H1 (cell line): ENCODE results near the gene INPP4B. TPM values are rescaled to one million over a fixed set of nuclear protein-coding genes. Genes with fewer than 3 reads are reported as not detected.

Source experiments
- EP300 ChIP-seq, 2 experiments: IDR thresholded peaks; 1 replicate in 1 of 2; 2 replicates in 1 of 2; pipeline ENCODE4 v1.6.1; 2011 to 2012; ENCODE audit warnings: low read depth in 2 of 2, low read length in 2 of 2, mild to moderate bottlenecking in 2 of 2, borderline replicate concordance in 1 of 2, inconsistent platforms in 1 of 2, moderate library complexity in 1 of 2
- KDM1A ChIP-seq: fragments of 200-600, 300-600 bp; sonication (generic); IDR thresholded peaks from 2 replicates; pipeline ENCODE4 v1.7.1; 2016; ENCODE audit warnings: mild to moderate bottlenecking, low read length, borderline replicate concordance
- polyA plus RNA-seq, 7 experiments: library from polyadenylated mRNA; depleted of rRNA in 3 of 7; stranded (reverse) in 5 of 7; unstranded in 2 of 7; fragments of >200 nt in 5 of 7; fragments of 200-250 nt in 2 of 7; gene quantifications; 1 replicate in 5 of 7; 2 replicates in 1 of 7; 4 replicates in 1 of 7; pipeline versions ENCODE4 v1.2.1 to v1.2.3, GENCODE V29; 2011 to 2013; ENCODE audit warnings: missing spikeins in 2 of 7, mixed read lengths in 2 of 7
- total RNA-seq: library from RNA; stranded (reverse); fragmentation: NEBNext Ultra II Directional; extraction: Animal tissue kit (Norgen Biotek cat#: 25700); gene quantifications from 2 replicates; pipeline ENCODE4 v1.2.1, GENCODE V29; 2021

INPP4B gene
- total and polyA plus RNA-seq, 2 of the 8 experiments (the other 6 are each of a cell fraction or from before 2014, with no cell fraction given): 0.11 to 0.54 TPM

DNA sequence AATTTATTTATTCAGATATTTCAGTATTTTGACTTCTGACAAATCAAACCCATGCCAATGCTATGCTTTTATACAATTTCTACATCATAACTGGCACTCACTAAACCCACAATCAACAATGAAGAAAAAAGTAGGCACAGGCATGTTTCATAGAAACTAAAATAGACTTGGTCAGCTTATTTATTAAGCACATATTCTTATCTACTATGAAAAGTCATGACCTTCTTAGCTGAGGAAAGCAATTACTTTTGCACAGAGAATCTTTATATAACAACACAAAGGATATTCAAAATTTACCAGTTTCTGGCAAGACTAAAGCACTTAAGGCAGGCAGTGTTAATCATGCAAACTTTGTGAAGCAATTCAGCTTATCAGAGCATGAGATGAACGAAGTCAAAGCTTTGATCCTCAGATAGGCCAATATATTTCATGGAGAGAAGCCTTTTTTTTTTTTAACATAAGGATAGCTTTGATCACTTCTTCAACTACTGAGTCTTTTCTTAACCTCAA is 490.6 kb downstream of the INPP4B start (continued):
- TF ChIP-seq EP300 (IDR thresholded peaks at IDR 0.05; ENCODE audit: borderline replicate concordance in 1 of 2, low read depth in 2 of 2, low read length in 2 of 2) (no peak), KDM1A (no peak)
- TF ChIP-seq, all 59 proteins: peak for 0
